ENCODE results near the gene SRD5A3.

SRD5A3 gene

DNA sequence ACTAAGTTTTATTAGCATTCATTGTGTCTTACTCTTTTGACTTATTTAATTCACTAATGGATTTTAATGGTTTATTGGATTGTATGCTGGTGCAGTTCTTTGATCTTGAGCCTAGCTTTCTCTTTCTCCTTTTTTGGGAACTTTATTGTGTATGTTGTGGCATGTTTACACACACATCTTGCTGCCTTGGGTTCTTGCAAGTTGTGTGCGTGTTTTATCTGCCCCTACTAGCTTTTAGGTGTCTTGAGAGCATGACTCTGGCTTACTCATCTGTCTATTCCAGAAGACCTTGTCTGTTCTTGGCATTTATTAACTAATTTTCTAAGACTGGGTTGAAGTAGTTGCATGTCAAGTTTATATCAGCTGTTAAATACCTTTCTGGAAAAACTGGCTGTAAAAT lies 52.4 kb downstream of the SRD5A3 start:
- no peaks in the 10 kb centered on the region for H3K9me3 Mint-ChIP-seq
- peaks cover 45% of the 10 kb centered on the region for H3K36me3 Mint-ChIP-seq (ENCODE audit: low read depth)

DNA sequence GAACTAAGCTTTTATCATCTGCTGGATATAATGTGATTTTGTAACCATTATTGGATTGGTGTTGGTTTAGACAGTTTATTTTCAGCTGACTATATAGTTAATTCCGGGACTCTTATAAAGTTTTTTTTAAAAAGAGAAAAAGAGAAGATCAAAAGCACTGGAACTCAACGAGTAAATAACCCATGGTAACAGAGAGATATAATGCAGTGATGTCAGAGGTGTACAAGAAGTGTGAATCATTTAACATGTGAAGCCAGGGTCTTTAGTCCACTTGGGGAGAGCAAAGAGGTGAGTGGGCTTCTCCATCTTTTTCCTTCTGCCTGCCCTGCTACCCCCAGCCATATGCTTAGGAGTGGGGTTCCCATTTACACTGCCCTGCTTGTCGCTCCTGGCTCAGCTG lies 52.9 kb downstream of the SRD5A3 start:
- no peak for DNase-seq
- Mint-ChIP-seq H3K27me3 (no peaks in the 10 kb centered on the region), H3K36me3 (ENCODE audit: low read depth) (peaks cover 50% of the 10 kb centered on the region), H3K4me3 (peak overlapping the region; percentile 97), H3K9me3 (no peaks in the 10 kb centered on the region), H3K4me1 (peaks cover 46% of the 10 kb centered on the region), H3K27ac (no peak overlapping the region)
- no peak for ATAC-seq

More for the DNA sequence above, 52.4 kb downstream of the SRD5A3 start:
- peaks cover 45% of the 10 kb centered on the region for H3K4me1 Mint-ChIP-seq
- ATAC-seq (no peak), DNase-seq (no peak)
- peak overlapping the region; percentile 97 for H3K4me3 Mint-ChIP-seq
- H3K27me3 Mint-ChIP-seq, result no peaks in the 10 kb centered on the region
- H3K27ac Mint-ChIP-seq, result peak overlapping the region; percentile 19

DNA sequence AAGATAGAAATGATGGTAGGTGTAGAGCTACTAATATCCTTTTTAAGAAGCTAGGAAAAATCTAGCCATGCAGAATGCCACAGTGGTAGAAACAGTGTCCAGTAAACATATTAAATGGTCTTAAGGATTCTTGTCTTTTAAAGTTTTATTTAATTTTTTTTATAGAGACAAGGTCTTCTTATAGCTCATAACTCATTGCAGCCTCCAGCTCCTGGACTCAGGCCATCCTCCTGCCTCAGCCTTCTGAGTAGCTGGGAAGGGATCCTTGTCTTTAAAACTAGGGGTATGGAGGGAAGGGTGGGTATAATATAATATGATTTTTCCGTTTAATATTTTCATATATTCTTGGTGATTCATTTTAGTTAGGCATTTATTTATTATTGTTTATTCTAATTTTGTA lies 53.5 kb downstream of the SRD5A3 start:
- H3K4me3 Mint-ChIP-seq, result peak overlapping the region; percentile 97
- no peak for DNase-seq
- ATAC-seq, result no peak
- peaks cover 53% of the 10 kb centered on the region for H3K36me3 Mint-ChIP-seq (ENCODE audit: low read depth)
- H3K27me3 Mint-ChIP-seq, result no peaks in the 10 kb centered on the region
- H3K27ac Mint-ChIP-seq, result no peak overlapping the region
- peaks cover 43% of the 10 kb centered on the region for H3K4me1 Mint-ChIP-seq
- no peaks in the 10 kb centered on the region for H3K9me3 Mint-ChIP-seq

DNA sequence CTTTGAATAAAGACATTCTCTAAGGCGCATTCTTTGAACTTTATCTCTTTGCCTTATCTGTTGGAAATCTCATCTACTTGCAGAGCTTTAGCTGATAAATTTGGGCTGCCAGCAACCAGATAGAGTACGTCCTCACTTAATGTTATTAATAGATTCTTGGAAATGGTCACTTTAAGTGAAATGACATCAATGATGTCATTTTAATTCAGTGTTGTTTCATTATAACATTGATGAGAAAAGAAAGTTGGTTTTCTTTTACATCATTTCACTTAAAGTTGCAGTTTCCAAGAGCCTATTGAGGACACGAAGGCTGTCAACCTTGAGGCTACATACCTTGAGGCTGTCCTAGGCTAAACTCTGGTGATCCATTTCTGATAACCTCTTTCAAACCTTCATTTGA lies 59.0 kb downstream of the SRD5A3 start:
- H3K27ac Mint-ChIP-seq, result no peak overlapping the region
- DNase-seq, result no peak

DNA sequence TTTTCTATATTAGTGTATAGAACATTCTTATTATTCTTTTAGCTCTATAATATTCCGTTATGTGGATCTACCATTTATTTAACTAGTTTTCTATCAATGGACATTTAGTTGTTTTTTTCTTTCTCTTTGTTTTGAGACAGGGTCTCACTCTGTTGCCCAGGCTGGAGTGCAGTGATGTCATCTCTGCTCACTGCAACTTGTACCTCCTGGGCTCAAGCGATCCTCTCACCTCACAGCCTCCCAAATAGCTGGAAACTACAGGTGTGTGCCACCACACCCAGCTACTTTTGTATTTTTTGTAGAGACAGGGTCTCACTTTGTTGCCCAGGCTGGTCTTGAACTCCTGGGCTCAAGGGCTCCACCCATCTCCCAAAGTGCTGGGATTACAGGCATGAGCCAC lies 60.5 kb downstream of the SRD5A3 start:
- H3K4me3 Mint-ChIP-seq, result no peak overlapping the region
- ATAC-seq (no peak), DNase-seq (no peak)
- H3K27ac Mint-ChIP-seq, result no peak overlapping the region
- no peaks in the 10 kb centered on the region for H3K27me3 Mint-ChIP-seq
- H3K4me1 Mint-ChIP-seq, result peaks cover 36% of the 10 kb centered on the region
- H3K36me3 Mint-ChIP-seq (ENCODE audit: low read depth), result peaks cover 42% of the 10 kb centered on the region
- no peaks in the 10 kb centered on the region for H3K9me3 Mint-ChIP-seq

More for the DNA sequence above, 59.0 kb downstream of the SRD5A3 start:
- Mint-ChIP-seq H3K36me3 (ENCODE audit: low read depth) (peaks cover 49% of the 10 kb centered on the region), H3K4me1 (peaks cover 41% of the 10 kb centered on the region), H3K4me3 (no peak overlapping the region), H3K27me3 (no peaks in the 10 kb centered on the region), H3K9me3 (no peaks in the 10 kb centered on the region)
- no peak for ATAC-seq

DNA sequence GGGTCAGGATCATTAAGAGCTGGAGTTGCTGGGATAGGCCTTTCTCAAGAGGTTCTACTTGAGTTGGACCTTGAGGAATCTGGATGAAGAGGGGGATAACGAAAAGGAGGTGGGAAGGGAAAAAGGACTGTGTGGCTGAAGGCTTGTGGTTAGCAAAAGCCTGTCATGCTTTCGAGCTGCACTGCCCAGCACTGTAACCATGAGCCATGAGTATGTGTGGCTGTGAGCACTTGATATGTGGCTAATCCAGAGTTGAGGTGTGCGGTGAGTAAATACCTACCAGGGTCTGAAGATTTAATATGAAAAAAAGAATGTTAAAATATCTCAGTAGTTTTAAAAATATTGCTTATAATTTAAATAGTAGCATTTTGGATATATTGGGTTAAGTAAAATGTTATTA lies 61.1 kb downstream of the SRD5A3 start:
- no peak overlapping the region for H3K27ac Mint-ChIP-seq
- no peak overlapping the region for H3K4me3 Mint-ChIP-seq
- peaks cover 47% of the 10 kb centered on the region for H3K36me3 Mint-ChIP-seq (ENCODE audit: low read depth)
- ATAC-seq, result no peak
- no peaks in the 10 kb centered on the region for H3K27me3 Mint-ChIP-seq
- peaks cover 39% of the 10 kb centered on the region for H3K4me1 Mint-ChIP-seq
- no peaks in the 10 kb centered on the region for H3K9me3 Mint-ChIP-seq
- no peak for DNase-seq

DNA sequence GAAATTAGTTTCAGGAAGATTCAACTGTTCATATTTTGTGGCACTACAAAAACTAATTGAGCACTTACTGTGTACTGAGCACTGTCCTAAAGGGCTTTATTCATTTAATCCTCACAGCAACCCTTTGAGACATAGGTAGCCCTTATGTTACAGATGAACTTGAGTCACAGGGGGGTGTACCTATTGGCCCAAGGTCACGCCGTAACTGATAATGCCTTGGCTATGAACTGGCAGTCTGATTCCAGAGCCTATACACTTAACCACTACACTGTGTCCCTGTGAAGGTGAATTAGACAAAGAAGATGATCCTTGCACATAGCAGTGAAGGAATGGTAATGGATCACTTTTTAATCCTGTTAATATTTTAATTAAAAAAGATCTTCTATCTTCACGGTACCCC lies 61.7 kb downstream of the SRD5A3 start:
- peaks cover 39% of the 10 kb centered on the region for H3K4me1 Mint-ChIP-seq
- ATAC-seq (no peak), DNase-seq (no peak)
- H3K4me3 Mint-ChIP-seq, result no peak overlapping the region
- H3K36me3 Mint-ChIP-seq (ENCODE audit: low read depth), result peaks cover 47% of the 10 kb centered on the region
- H3K27ac Mint-ChIP-seq, result no peak overlapping the region
- no peaks in the 10 kb centered on the region for H3K27me3 Mint-ChIP-seq
- no peaks in the 10 kb centered on the region for H3K9me3 Mint-ChIP-seq

DNA sequence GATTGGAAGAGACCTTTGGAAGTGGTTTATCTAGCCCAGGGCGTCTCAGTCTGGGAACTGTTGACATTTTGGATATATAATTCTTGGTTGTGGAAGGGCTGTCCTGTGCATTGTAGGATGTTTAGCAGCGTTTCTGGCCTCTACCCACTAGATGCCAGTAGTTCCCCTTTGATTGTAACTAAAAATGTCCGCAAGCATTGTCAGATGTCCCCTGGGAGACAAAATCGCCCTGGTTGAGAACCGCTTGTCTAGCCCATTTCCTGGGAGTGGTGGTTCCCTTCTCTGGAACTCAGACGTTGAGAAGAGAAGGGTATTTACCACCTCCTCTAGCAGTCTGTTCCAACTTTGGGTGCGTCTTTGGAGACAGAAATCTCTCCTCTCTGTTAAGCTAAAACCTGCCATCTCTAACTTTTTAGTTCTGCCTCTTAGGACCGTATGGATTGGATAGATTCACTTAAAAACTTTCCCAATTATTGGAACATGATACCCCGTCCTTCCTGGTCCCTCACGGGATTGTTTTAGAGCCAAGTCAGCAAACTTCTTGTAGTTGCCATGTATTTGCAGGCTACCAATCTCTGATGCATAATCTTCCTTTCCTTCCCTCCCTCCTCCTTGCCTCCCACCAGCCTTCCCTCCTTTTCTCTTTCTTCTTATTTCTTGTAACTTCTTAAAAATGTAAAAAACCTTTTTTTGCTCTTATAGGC lies 63.6 kb downstream of the SRD5A3 start:
- H3K4me3 Mint-ChIP-seq, result no peak overlapping the region

DNA sequence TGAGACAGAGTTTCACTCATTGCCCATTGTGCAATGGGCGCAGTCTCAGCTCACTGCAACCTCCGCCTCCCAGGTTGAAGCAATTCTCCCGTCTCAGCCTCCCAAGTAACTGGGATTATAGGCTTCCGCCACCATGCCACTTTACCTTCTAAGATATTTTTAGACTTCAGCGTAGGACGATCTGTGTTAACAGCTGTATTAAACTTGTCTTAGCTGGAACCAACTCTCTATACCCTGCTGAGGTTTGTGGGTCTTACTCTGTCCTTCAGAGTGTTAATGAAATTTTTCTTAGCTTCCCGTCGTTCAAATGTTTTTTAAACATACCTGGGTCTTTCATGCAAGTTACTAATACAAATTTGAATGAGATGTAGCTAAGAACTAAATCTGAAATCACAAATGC lies 64.4 kb downstream of the SRD5A3 start:
- H3K36me3 Mint-ChIP-seq (ENCODE audit: low read depth), result peaks cover 36% of the 10 kb centered on the region

More for the DNA sequence above, 63.6 kb downstream of the SRD5A3 start:
- Mint-ChIP-seq H3K36me3 (ENCODE audit: low read depth) (peaks cover 36% of the 10 kb centered on the region), H3K9me3 (no peaks in the 10 kb centered on the region), H3K27me3 (no peaks in the 10 kb centered on the region), H3K27ac (peak overlapping the region; percentile 10), H3K4me1 (peaks cover 35% of the 10 kb centered on the region)
- no peak for ATAC-seq
- DNase-seq, result no peak

DNA sequence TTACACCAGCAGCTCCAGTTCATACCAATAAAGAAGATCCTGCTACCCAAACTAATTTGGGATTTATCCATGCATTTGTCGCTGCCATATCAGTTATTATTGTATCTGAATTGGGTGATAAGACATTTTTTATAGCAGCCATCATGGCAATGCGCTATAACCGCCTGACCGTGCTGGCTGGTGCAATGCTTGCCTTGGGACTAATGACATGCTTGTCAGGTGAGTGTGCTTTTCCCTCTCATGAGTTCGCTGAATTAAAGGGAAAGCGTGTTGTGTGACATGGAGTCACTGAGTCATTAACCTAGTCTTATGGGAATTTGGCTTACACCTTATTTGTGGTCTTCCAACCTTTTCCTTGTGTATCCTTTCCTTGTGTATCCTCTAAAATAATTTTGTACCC lies 65.6 kb downstream of the SRD5A3 start:
- Mint-ChIP-seq H3K4me1 (peaks cover 22% of the 10 kb centered on the region), H3K4me3 (no peak overlapping the region), H3K9me3 (no peaks in the 10 kb centered on the region), H3K27ac (no peak overlapping the region), H3K36me3 (ENCODE audit: low read depth) (peaks cover 31% of the 10 kb centered on the region), H3K27me3 (no peaks in the 10 kb centered on the region)
- ATAC-seq (no peak), DNase-seq (no peak)

More for the DNA sequence above, 64.4 kb downstream of the SRD5A3 start:
- H3K27me3 Mint-ChIP-seq, result no peaks in the 10 kb centered on the region
- H3K9me3 Mint-ChIP-seq, result no peaks in the 10 kb centered on the region
- peaks cover 31% of the 10 kb centered on the region for H3K4me1 Mint-ChIP-seq
- no peak overlapping the region for H3K27ac Mint-ChIP-seq
- no peak for DNase-seq
- no peak for ATAC-seq
- no peak overlapping the region for H3K4me3 Mint-ChIP-seq

DNA sequence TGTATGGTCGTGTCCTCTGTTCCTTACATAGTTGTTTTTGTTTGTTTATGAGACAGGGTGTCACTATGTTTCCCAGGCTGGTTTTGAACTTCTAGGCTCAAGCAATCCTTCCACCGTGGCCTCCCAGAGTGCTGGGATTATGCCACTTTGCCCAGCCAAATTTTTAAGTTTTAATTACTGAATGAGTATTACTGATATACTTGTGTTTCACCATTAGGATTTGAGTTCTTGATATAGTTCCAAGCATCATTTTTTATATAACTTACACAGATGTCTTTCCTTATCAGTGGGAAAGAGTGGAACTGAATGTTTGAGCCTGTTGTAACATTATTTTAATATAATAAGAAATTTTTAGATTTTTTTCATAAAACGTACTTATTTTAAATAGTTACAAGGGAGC lies 70.1 kb downstream of the SRD5A3 start:
- Mint-ChIP-seq H3K4me3 (no peak overlapping the region), H3K9me3 (no peaks in the 10 kb centered on the region), H3K36me3 (ENCODE audit: low read depth) (peaks cover 49% of the 10 kb centered on the region), H3K4me1 (peaks cover 3% of the 10 kb centered on the region), H3K27me3 (no peaks in the 10 kb centered on the region), H3K27ac (no peak overlapping the region)
- DNase-seq (no peak), ATAC-seq (no peak)

Measured in activated naive CD8-positive, alpha-beta T cell treated with anti-CD3 and anti-CD28 coated beads, Interleukin-2, amount 50 U/mL, for 24 hours (primary cell).